Keratinocyte (primary cell): ENCODE data around the gene OSTN. TPM values are rescaled to one million over a fixed set of nuclear protein-coding genes. Genes with fewer than 3 reads are reported as not detected.

Experiments
- DNase-seq: peaks from one replicate; pipeline ENCODE4 v3.0.0-alpha.2; 2011; ENCODE audit warnings: low read depth, missing footprints, low spot score
- FAIRE-seq: peaks from 2 replicates; lab custom pipeline; 2011; peaks lifted over from hg19 to GRCh38; lab: Jason Lieb, UNC
- H2AFZ ChIP-seq: 2 replicates; pipeline ENCODE4 v1.6.0; 2012; ENCODE audit warnings: low read length, control low read depth, inconsistent platforms; ENCODE audit not compliant: control insufficient read depth
- H3K27ac ChIP-seq: 2 replicates; pipeline ENCODE4 v1.5.1; 2011; ENCODE audit warnings: low read length; ENCODE audit not compliant: control insufficient read depth, insufficient read depth
- H3K27me3 ChIP-seq: 3 replicates; pipeline ENCODE4 v1.6.0; 2011; ENCODE audit warnings: low read length; ENCODE audit not compliant: control insufficient read depth, insufficient read depth; ENCODE audit errors: extremely low read depth
- H3K36me3 ChIP-seq, 2 experiments: 2 replicates in 1 of 2; 3 replicates in 1 of 2; pipeline ENCODE4 v1.5.1; 2011; ENCODE audit warnings: low read length in 2 of 2, mild to moderate bottlenecking in 1 of 2; ENCODE audit not compliant: control insufficient read depth in 2 of 2, insufficient read depth in 2 of 2; ENCODE audit errors: extremely low read depth in 1 of 2
- H3K4me1 ChIP-seq: 3 replicates; pipeline ENCODE4 v1.5.1; 2011; ENCODE audit warnings: low read length; ENCODE audit not compliant: control insufficient read depth, insufficient read depth; ENCODE audit errors: extremely low read depth
- H3K4me2 ChIP-seq: 3 replicates; pipeline ENCODE4 v1.6.0; 2011; ENCODE audit warnings: low read depth, low read length; ENCODE audit not compliant: control insufficient read depth, insufficient read depth; ENCODE audit errors: extremely low read depth
- H3K4me3 ChIP-seq, 3 experiments: fragments of 200-600 bp in 1 of 3; sonication (generic) in 1 of 3; 2 replicates in 2 of 3; 3 replicates in 1 of 3; pipeline ENCODE4 v1.5.1; 2011 to 2016; ENCODE audit warnings: low read length in 3 of 3, mild to moderate bottlenecking in 3 of 3, control low read depth in 2 of 3, inconsistent platforms in 1 of 3, low read depth in 1 of 3, mixed read lengths in 1 of 3, mixed run types in 1 of 3, moderate library complexity in 1 of 3; ENCODE audit not compliant: control insufficient read depth in 2 of 3, insufficient read depth in 2 of 3; ENCODE audit errors: extremely low read depth in 1 of 3
- H3K79me2 ChIP-seq: 2 replicates; pipeline ENCODE4 v1.6.0; 2012; ENCODE audit warnings: low read length; ENCODE audit not compliant: control insufficient read depth, insufficient read depth
- H3K9ac ChIP-seq: 3 replicates; pipeline ENCODE4 v1.6.0; 2011; ENCODE audit warnings: low read length; ENCODE audit not compliant: control insufficient read depth, insufficient read depth; ENCODE audit errors: extremely low read depth
- H3K9me1 ChIP-seq: 3 replicates; pipeline ENCODE4 v1.6.0; 2011; ENCODE audit warnings: low read length; ENCODE audit not compliant: control insufficient read depth, insufficient read depth; ENCODE audit errors: extremely low read depth
- H3K9me3 ChIP-seq: 2 replicates; pipeline ENCODE4 v1.5.1; 2012; ENCODE audit warnings: low read depth, low read length; ENCODE audit not compliant: control insufficient read depth
- H4K20me1 ChIP-seq: 3 replicates; pipeline ENCODE4 v1.6.0; 2011; ENCODE audit warnings: low read length; ENCODE audit not compliant: control insufficient read depth, insufficient read depth; ENCODE audit errors: extremely low read depth
- CTCF ChIP-seq, 3 experiments: IDR thresholded peaks in 1 of 3; conservative IDR thresholded peaks in 1 of 3; optimal IDR thresholded peaks in 1 of 3; 2 replicates in 2 of 3; 3 replicates in 1 of 3; pipeline versions ENCODE3 to v1.5.1; 2011; ENCODE audit warnings: low read length in 3 of 3, mild to moderate bottlenecking in 3 of 3, moderate library complexity in 2 of 3, control low read depth in 1 of 3, inconsistent platforms in 1 of 3; ENCODE audit not compliant: insufficient read depth in 2 of 3; ENCODE audit errors: extremely low read depth in 1 of 3
- EZH2 ChIP-seq: IDR thresholded peaks from one replicate; pipeline ENCODE4 v1.6.1; 2012; ENCODE audit warnings: inconsistent platforms, mild to moderate bottlenecking, low read length, moderate library complexity
- dilution Hi-C: fragments of 300-500 bp; cut with MboI; formaldehyde crosslinking; loops from one replicate; pipeline ENCODE4 v1.7.0; 2020; ENCODE audit warnings: low sequenced_read_pairs; ENCODE audit not compliant: extremely low pct_ligation_motif_present
- polyA plus RNA-seq, 5 experiments: library from polyadenylated mRNA; depleted of rRNA in 3 of 5; stranded (reverse) in 3 of 5; stranded (forward) in 1 of 5; unstranded in 1 of 5; fragments of >200 nt; gene quantifications; 1 replicate in 1 of 5; 2 replicates in 3 of 5; 3 replicates in 1 of 5; pipeline versions ENCODE4 v1.2.1 to v1.2.3, GENCODE V29; 2011 to 2012; ENCODE audit warnings: missing spikeins in 2 of 5, low read depth in 1 of 5, low replicate concordance in 1 of 5

The OSTN gene
- polyA plus RNA-seq, 1 donor (not counting 4 experiments of a cell fraction or from before 2014, with no cell fraction given): not detected

DNA sequence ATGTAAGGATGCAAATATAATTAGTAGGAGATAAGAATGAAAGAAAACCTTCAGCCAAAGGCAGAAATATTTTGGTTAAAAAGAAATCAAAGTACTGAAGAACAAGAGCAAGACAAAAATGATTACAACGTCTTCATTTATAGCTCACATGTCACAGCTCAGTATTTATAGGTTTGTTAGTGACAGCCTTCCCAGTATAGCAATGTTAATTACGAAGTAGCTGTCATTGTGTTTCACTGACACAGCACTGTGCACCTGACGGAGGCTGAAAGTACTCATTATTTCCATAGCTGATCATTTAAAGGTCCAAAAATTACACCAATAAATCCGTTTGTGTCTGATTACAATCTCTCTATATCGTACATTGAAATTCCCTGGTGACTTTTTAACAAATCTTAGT, 561 bp upstream of the OSTN start:
- no peaks in the 10 kb centered on the region for H4K20me1 ChIP-seq
- dilution Hi-C loops: no loop called here
- no peaks in the 10 kb centered on the region for H3K9me1 ChIP-seq
- TF ChIP-seq EZH2: no peak
- TF ChIP-seq CTCF (optimal IDR thresholded peaks at IDR 0.05 in 1 of 3, IDR thresholded peaks at IDR 0.05 in 1 of 3, conservative IDR thresholded peaks at IDR 0.05 in 1 of 3; ENCODE audit: extremely low read depth in 1 of 3, insufficient read depth in 2 of 3, low read length in 3 of 3): no peak
- DNase-seq (no peak), FAIRE-seq (no peak)
- peaks cover 9% of the 10 kb centered on the region for H3K27me3 ChIP-seq
- H3K27ac ChIP-seq: no peak overlapping the region
- no peaks in the 10 kb centered on the region for H3K4me1 ChIP-seq
- no peaks in the 10 kb centered on the region for H3K79me2 ChIP-seq
- no peak overlapping the region for H3K4me2 ChIP-seq
- no peak overlapping the region for H3K9ac ChIP-seq
- H3K9me3 ChIP-seq: no peaks in the 10 kb centered on the region
- H3K4me3 ChIP-seq: no peak overlapping the region
- no peaks in the 10 kb centered on the region for H3K36me3 ChIP-seq
- no peak overlapping the region for H2AFZ ChIP-seq

DNA sequence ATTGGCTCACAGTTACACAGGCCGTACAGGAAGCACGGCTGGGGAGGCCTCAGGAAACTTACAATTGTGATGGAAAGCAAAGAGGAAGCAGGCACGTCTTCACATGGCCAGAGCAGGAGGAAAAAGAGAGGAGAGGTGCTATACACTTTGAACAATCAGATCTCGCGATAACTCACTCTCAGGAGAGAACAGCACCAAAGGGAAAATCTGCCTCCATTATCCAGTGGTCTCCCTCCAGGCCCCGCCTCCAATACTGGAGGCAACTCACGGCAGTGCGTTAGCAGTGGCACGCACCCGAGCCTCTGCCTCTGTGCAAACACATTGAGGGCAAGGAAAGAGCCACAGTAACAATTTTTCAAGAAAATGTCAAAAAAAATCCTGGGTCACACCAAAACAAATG, 11.0 kb downstream of the OSTN start:
- H3K4me3 ChIP-seq: no peak overlapping the region
- dilution Hi-C loops: no loop called here
- H3K79me2 ChIP-seq: no peaks in the 10 kb centered on the region
- no peaks in the 10 kb centered on the region for H3K27me3 ChIP-seq
- no peak overlapping the region for H3K4me2 ChIP-seq
- no peaks in the 10 kb centered on the region for H3K9me3 ChIP-seq
- H3K27ac ChIP-seq: no peak overlapping the region
- H2AFZ ChIP-seq: no peak overlapping the region
- H3K9ac ChIP-seq: no peak overlapping the region
- TF ChIP-seq CTCF (optimal IDR thresholded peaks at IDR 0.05 in 1 of 3, IDR thresholded peaks at IDR 0.05 in 1 of 3, conservative IDR thresholded peaks at IDR 0.05 in 1 of 3; ENCODE audit: extremely low read depth in 1 of 3, insufficient read depth in 2 of 3, low read length in 3 of 3) (no peak), EZH2 (no peak)
- no peaks in the 10 kb centered on the region for H3K36me3 ChIP-seq
- FAIRE-seq: no peak
- no peaks in the 10 kb centered on the region for H3K9me1 ChIP-seq
- H3K4me1 ChIP-seq: no peaks in the 10 kb centered on the region
- no peak for DNase-seq
- no peaks in the 10 kb centered on the region for H4K20me1 ChIP-seq
